Lung (tissue), 12 donors: ENCODE data around the gene ST6GALNAC2. TPM values are rescaled to one million over a fixed set of nuclear protein-coding genes. Genes with fewer than 3 reads are reported as not detected.

Source experiments
- ATAC-seq: fragments of 200-7000 bp; cut with Tn5 transposase; one replicate; pipeline ENCODE4 v1.9.1; 2020; ENCODE audit warnings: moderate number of reproducible peaks; ENCODE audit not compliant: insufficient read depth, low FRiP score
- DNase-seq, 3 donors: peaks; one replicate each; pipeline ENCODE4 v3.0.0-alpha.2; 2013 to 2017
- H3K27ac ChIP-seq, 2 donors: one replicate each; pipeline ENCODE4 v1.5.1; 2013; ENCODE audit warnings: mild to moderate bottlenecking in 2 of 2, moderate library complexity in 2 of 2, control low read depth in 1 of 2, inconsistent platforms in 1 of 2, low read depth in 1 of 2, low read length in 1 of 2
- H3K27me3 ChIP-seq, 3 donors: one replicate each; pipeline ENCODE4 v1.5.1; 2013; ENCODE audit warnings: low read length in 2 of 3; ENCODE audit not compliant: control insufficient read depth in 3 of 3, insufficient read depth in 3 of 3
- H3K36me3 ChIP-seq, 4 donors: one replicate each; pipeline ENCODE4 v1.5.1; 2013; ENCODE audit warnings: low read length in 4 of 4, mild to moderate bottlenecking in 1 of 4, moderate library complexity in 1 of 4; ENCODE audit not compliant: control insufficient read depth in 4 of 4, insufficient read depth in 4 of 4
- H3K4me1 ChIP-seq, 5 donors: one replicate each; pipeline ENCODE4 v1.5.1; 2013; ENCODE audit warnings: low read length in 5 of 5, mild to moderate bottlenecking in 2 of 5, moderate library complexity in 1 of 5; ENCODE audit not compliant: control insufficient read depth in 5 of 5, insufficient read depth in 5 of 5
- H3K4me3 ChIP-seq: one replicate; pipeline ENCODE4 v1.5.1; 2013; ENCODE audit warnings: mild to moderate bottlenecking, control low read depth, moderate library complexity
- H3K9ac ChIP-seq, 2 donors: one replicate each; pipeline ENCODE4 v1.5.1; 2013; ENCODE audit warnings: low read length in 2 of 2, control low read depth in 1 of 2; ENCODE audit not compliant: insufficient read depth in 1 of 2
- H3K9me3 ChIP-seq, 4 donors: one replicate each; pipeline ENCODE4 v1.5.1; 2013; ENCODE audit warnings: low read length in 3 of 4, mild to moderate bottlenecking in 1 of 4, moderate library complexity in 1 of 4; ENCODE audit not compliant: control insufficient read depth in 4 of 4, insufficient read depth in 3 of 4
- WGBS, 2 donors: extraction: QIAGEN DNeasy Blood & Tissue Kit; methylation state at CpG; one replicate each; pipeline ENCODE4 v1.1.7; 2013; 5-methylcytosine and 5-hydroxymethylcytosine counted together
- polyA plus RNA-seq, 2 donors: library from polyadenylated mRNA; stranded (reverse); fragments of 200-250 nt; gene quantifications; one replicate each; pipeline ENCODE4 v1.2.1, GENCODE V29; 2013
- total RNA-seq, 2 donors: library from RNA; depleted of rRNA in 1 of 2; stranded (reverse); fragments of >200 nt in 1 of 2; gene quantifications; one replicate each; pipeline ENCODE4 v1.2.1, GENCODE V29; 2014 to 2021
- TF ChIP-seq, protein P1 (sequence below): IDR thresholded peaks from 2 replicates; pipeline ENCODE4 v1.5.1; 2012; ENCODE audit warnings: mild to moderate bottlenecking; ENCODE audit errors: control extremely low read depth, extremely low read depth
- donor health status: control.
- donor health status: control.
- donor health status: Bipolar disorder and iron deficiency.
- donor health status: healthy.
- donor health status: DM: yes; HTN: yes; CAD: no.

Gene ST6GALNAC2
- total and polyA plus RNA-seq, 4 donors, result 12.1 to 38.0 (median 18.1) TPM

DNA sequence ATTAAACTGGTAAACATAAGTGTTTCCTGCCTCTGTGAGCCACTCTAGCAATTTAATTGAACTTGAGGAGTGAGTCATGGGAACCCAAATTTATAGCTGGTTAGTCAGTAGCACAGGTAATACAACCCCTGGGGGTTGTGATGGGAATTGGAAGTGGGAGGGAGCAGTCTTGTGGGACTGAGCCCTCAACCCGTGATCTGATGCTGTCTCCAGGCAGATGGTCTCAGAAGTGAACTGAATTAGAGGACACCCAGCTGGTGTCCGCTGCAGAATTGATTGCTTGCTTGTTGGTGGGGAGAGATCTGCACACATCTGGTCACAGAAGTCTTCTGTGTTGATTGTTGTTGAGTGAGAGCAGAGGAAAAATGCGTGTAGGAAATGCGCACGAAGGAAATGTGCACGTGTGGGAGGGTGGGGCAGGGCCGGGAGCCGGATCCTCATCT, 7.7 kb upstream of the ST6GALNAC2 start:
- H3K9ac ChIP-seq, result no peak overlapping the region
- no peak overlapping the region for H3K4me3 ChIP-seq
- peaks cover 0 to 3% (median 0%) of the 10 kb centered on the region in 4 donors for H3K9me3 ChIP-seq
- peaks cover 0 to 2% (median 0%) of the 10 kb centered on the region in 5 donors for H3K4me1 ChIP-seq
- no peak overlapping the region for H3K27ac ChIP-seq
- H3K36me3 ChIP-seq, result no peaks in the 10 kb centered on the region
- ATAC-seq, result no peak
- TF ChIP-seq, protein P1, sequence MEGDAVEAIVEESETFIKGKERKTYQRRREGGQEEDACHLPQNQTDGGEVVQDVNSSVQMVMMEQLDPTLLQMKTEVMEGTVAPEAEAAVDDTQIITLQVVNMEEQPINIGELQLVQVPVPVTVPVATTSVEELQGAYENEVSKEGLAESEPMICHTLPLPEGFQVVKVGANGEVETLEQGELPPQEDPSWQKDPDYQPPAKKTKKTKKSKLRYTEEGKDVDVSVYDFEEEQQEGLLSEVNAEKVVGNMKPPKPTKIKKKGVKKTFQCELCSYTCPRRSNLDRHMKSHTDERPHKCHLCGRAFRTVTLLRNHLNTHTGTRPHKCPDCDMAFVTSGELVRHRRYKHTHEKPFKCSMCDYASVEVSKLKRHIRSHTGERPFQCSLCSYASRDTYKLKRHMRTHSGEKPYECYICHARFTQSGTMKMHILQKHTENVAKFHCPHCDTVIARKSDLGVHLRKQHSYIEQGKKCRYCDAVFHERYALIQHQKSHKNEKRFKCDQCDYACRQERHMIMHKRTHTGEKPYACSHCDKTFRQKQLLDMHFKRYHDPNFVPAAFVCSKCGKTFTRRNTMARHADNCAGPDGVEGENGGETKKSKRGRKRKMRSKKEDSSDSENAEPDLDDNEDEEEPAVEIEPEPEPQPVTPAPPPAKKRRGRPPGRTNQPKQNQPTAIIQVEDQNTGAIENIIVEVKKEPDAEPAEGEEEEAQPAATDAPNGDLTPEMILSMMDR, result no peak
- H3K27me3 ChIP-seq, result peaks cover 0 to 7% (median 4%) of the 10 kb centered on the region in 3 donors
- DNase-seq, result no peak
- 70 to 81% methylated on average over 8 of the region's 8 CpGs for WGBS, 2 donors

DNA sequence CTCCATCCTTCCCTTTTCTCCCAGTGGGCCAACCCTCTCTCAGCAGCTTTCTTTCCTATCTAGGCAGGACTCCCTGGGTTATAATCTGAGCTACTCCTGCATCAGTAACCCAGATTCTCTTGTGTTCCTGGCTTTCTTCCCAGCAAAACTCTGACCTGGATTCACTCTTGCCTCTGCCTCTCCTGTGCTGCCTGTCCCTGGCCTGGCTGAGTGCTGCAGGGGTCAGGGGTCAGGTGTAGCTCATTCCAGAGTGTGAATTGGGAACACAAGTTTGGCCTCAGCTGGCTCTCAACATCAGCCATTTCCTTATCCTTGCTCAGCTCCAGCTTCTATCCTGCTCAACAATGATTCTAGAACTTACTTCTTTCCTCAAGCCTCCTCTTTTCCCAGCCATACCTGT, 2.5 kb upstream of the ST6GALNAC2 start:
- Histone ChIP-seq H3K36me3 (no peaks in the 10 kb centered on the region), H3K9me3 (no peaks in the 10 kb centered on the region), H3K27ac (no peak overlapping the region), H3K27me3 (peaks cover 0 to 36% (median 31%) of the 10 kb centered on the region in 3 donors), H3K9ac (no peak overlapping the region), H3K4me3 (no peak overlapping the region), H3K4me1 (peaks cover 0 to 6% (median 4%) of the 10 kb centered on the region in 5 donors)
- TF ChIP-seq, protein P1, result no peak
- DNase-seq (no peak), ATAC-seq (no peak)

DNA sequence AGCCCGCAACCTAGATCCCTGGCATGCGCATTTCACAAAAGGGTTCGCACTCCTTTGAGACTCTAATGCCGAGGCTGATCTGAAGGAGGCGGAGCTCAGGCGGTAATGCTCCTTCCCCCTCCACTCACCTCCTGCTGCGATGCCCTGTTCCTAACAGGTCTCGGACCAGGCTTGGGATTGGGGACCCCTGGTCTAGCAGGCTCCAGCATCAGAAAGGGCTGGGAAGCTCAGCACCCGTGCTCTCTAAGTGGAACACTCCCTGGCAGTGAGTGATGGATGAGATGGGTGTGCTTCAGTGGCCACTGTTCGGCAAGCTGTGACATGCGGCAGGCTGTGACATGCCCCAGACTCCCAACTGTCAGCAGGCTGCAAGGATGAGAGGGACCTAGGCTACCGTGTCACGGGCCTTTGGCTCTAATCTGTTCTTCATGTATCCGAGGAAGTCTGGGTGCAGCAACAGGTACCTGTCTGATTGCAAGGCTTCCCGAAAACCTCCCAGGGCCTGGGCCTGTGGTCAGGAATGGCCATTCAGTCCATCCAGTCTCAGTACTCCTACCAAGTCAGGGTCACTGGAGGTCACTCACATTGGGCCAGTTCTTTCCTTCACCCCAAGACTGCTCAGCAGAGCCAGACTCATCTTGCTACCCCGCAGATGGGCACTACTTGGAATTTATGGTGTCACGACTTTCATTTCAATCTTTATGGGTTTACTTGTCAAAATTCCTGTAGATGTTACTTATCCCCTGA, 1.3 kb upstream of the ST6GALNAC2 start:
- H3K4me1 ChIP-seq, result peaks cover 0 to 6% (median 4%) of the 10 kb centered on the region in 5 donors
- H3K36me3 ChIP-seq, result no peaks in the 10 kb centered on the region
- DNase-seq (no peak), ATAC-seq (no peak)
- H3K9ac ChIP-seq, result no peak overlapping the region
- WGBS, 2 donors, result 33 to 40% methylated on average over 17 of the region's 17 CpGs
- no peak overlapping the region for H3K4me3 ChIP-seq
- H3K27me3 ChIP-seq, result peaks cover 0 to 39% (median 30%) of the 10 kb centered on the region in 3 donors
- H3K9me3 ChIP-seq, result no peaks in the 10 kb centered on the region
- TF ChIP-seq, protein P1, result no peak
- H3K27ac ChIP-seq, result no peak overlapping the region
